GM12873 (cell line): Measurements from ENCODE around the gene MGAT5.

Experiments
- TF ChIP-seq, protein P1 (sequence below): IDR thresholded peaks from 2 replicates; pipeline ENCODE4 v1.5.1; 2012; ENCODE audit warnings: low read depth, mild to moderate bottlenecking, moderate library complexity, low read length, control low read depth; ENCODE audit not compliant: insufficient read depth; ENCODE audit errors: missing control alignments

Gene MGAT5

DNA sequence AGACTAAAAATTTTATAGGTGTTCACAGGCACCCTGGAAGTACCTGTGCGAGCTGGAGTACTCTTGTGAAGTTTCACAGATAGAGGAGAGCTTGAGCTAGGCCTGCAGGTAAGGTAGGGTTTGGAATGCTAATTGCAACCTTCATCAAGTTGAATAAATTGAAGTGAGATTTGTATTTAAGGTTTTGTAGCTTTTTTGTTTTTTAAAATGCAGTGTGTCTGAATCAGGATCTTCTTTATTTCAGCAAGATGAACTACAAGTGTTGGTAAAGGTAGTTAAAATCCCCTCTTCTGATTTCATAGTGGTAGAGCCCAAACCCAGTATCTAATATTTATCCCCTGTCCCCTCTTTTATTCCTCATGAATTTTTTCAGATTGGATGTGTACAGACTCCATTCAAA, 45.5 kb downstream of the MGAT5 start:
- TF ChIP-seq, protein P1, sequence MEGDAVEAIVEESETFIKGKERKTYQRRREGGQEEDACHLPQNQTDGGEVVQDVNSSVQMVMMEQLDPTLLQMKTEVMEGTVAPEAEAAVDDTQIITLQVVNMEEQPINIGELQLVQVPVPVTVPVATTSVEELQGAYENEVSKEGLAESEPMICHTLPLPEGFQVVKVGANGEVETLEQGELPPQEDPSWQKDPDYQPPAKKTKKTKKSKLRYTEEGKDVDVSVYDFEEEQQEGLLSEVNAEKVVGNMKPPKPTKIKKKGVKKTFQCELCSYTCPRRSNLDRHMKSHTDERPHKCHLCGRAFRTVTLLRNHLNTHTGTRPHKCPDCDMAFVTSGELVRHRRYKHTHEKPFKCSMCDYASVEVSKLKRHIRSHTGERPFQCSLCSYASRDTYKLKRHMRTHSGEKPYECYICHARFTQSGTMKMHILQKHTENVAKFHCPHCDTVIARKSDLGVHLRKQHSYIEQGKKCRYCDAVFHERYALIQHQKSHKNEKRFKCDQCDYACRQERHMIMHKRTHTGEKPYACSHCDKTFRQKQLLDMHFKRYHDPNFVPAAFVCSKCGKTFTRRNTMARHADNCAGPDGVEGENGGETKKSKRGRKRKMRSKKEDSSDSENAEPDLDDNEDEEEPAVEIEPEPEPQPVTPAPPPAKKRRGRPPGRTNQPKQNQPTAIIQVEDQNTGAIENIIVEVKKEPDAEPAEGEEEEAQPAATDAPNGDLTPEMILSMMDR, result no peak

DNA sequence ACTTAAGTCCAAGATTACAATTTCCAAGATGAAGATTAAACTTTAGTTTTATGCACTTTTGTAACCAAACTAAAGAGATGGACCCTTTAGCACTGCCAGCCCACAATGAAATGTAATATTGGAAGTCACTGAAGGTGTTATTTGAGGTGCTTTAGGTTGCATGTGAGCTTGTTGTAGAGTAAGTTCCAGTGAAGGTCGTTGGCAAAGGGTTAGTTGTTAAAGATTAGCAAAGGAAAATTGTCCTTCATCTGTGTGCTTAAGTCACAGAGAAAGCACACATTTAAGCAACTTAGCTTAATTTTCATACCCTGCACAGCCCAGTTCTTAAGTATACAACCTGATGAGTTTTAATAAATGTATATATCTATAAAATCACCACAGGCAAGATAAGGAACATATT, 46.7 kb downstream of the MGAT5 start:
- TF ChIP-seq, protein P1, result no peak

DNA sequence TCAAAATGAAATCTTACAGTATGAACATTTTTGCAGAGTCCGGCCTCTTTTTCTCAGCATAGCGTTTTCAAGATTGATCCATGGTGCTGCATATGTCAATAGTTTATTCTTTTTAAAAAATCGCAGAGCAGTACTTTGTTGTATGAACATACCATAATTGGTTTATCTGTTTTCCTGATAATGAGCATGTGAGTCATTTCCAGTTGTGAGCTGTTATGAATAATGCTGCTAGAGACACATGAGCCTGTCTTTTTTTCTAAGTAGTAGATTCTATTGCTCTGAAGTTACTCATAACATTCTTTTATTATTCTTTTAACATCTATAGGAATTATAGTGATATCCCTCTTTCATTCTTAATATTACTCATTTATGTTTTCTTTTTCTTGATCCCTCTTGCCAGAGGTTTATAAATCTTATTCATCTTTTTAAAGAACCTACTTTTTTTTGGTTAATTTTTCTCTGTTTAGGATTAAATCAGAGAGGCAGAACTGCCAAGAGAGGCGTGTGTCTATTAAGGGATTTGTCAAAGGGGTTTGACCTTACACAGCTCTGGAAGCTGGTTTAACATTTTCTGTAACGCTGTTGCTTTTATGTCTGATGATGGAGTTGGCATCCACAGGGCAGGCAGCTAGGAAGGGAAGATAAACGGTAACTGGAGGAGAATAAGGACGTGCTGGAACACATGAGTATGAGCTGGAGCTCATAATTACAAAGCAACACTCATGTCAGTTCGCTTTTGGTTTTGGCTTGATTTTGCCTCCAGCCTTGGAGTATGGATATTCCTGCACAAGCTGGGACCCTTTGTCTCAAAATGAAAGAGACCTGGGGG, 47.4 kb downstream of the MGAT5 start:
- TF ChIP-seq, protein P1, result no peak

DNA sequence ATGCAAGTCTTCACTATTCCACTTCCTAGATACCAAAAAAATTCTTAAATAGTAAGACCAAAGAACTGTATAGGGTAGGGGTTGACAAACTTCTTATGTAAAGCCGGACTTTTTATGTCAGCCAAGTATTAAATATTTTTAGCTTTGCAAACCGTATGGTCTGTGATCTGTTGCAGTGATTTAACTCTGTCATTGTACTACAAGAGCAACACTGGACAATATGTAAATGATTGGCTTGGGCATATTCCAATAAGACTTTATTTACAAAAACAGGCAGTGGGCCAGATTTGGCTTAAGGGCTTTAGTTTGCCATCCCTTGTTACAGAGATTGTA, 48.0 kb downstream of the MGAT5 start:
- TF ChIP-seq, protein P1, result no peak

DNA sequence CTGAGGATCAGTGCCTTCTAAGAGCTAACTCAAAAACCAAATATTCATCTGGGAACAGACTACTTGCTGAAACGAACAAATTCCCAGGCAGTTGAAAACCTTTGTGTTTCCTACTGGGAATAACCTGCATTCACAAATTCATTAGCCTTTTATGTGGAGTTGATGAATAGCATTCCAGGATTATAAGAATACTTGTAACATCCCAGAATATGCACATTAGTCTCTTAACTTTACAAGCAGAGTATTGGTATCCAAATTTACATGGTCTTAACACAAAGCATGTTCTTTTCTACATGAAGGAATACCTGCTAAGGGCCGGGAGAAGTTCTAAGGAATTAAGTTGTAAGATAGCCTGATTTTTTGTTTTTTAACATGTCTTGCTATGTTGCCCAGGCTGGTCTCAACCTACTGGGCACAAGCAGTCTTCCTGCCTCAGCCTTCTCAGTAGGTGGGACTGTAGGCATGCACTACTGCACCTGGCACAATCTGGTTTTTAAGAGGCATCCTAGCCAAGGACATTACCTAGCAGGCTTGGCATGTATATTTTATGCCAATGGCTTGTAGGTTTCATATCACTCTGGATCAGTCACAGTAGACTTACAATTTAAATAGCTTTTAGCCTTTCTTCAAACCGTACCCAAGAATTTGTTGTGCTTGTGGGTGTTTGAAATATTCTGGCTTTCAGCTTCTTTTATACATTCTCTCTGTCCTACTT, 50.7 kb downstream of the MGAT5 start:
- TF ChIP-seq, protein P1, result no peak

DNA sequence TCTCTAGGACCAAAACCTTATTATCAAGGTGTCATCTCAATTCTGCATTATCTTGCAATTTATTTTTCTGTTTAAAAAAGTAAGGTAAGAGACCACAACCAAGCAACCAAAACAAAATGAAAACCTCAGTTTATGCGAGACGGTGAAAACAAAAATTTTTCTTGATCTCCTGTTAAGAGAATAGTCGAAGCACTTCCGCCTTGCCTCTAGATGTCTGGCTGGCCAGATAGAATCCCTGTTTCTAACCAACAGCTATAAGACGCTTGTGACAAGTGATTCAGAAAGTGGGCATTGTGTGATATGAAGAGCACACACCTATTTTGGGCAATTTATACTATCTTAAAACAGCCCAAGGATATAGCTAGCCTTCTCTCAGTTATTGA, 51.2 kb downstream of the MGAT5 start:
- TF ChIP-seq, protein P1, result no peak

DNA sequence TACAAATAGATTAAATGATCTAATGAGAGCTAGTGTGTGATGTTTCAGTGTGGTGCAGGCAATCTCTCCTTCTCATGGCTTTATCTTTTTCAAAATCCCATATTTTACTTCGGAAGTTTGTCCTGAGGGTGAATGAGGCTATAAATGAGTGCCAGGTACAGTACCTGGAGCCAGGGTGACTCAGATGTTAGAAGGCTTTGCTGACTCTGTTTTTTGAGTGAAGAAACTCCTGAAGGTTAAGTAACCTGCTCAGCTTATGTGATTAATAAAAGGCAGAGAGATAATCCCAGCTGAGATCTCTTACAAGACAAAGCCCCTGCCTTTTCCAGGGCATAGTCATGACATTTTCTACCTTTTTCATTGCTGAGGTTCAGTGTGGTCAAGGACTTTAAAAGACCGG, 52.6 kb downstream of the MGAT5 start:
- TF ChIP-seq, protein P1, result no peak
